Limb (tissue), 2 donors: ENCODE measurements around the gene ANXA7.

Source experiments
- DNase-seq, 2 donors: peaks; one replicate each; pipeline ENCODE4 v3.0.0-alpha.2; 2016; ENCODE audit errors: extremely low spot score in 2 of 2

Gene ANXA7

DNA sequence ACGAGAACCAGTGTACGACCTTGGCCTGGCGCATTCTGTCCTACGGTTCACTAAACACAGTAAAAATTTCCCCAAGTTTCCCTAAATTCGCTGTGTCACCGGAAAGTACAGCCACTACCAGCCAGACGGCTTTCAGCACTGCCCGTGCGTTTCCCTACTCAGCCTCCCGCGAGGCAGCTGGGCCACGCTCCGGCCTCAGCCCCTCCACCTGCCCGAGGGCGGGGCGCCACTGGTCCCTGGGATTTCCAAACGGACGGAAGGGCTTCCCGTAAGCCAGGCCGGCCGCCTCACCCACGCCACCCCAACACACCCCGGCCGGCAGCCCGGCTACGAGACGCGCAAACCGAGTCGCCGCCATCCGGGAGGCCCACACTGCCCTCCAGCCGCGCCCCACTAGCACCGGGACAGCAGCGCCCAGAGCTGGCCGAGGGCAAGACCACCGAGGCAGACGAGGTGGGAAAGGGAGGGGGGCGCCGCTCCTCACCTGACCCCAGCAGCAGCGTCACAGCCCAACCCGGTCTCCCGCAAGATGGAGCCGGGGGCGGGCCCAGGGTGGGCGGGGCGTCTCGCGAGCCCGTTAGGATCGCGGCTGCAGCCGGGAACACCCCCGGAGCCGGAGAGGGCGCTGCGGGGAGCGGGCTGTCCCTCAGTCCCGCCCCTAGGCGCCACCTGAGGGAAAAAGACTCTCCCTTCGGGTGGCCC is at the start of gene ANXA7:
TSS of gene ANXA7 (minus strand) at position 531 of the 702 bp plus-strand sequence. CDS start 13,202 bp downstream, outside the sequence.
- DNase-seq: peak; percentile 89 to 97

DNA sequence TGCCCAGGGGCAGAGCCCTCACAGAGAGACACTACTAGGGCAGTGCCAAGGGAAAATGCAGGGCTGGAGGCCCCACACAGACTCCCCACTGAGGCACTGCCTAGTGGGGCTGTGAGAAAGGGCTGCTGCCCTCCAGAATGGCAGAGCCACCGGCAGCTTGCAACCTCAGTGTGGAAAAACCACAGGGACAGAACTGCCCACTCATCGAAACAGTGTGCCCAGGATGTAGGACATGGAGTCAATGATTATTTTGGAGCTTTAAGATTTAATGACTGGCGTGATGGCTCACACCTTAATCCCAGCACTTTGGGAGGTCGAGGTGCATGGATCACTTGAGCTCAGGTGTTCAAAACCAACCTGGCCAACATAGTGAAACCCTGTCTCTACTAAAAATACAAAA is 47.0 kb upstream of the ANXA7 start:
- DNase-seq: no peak

- no peak for DNase-seq
Observed at GRCh38 chr10:73459683-73460314, 45.9 kb upstream of the ANXA7 start.

DNA sequence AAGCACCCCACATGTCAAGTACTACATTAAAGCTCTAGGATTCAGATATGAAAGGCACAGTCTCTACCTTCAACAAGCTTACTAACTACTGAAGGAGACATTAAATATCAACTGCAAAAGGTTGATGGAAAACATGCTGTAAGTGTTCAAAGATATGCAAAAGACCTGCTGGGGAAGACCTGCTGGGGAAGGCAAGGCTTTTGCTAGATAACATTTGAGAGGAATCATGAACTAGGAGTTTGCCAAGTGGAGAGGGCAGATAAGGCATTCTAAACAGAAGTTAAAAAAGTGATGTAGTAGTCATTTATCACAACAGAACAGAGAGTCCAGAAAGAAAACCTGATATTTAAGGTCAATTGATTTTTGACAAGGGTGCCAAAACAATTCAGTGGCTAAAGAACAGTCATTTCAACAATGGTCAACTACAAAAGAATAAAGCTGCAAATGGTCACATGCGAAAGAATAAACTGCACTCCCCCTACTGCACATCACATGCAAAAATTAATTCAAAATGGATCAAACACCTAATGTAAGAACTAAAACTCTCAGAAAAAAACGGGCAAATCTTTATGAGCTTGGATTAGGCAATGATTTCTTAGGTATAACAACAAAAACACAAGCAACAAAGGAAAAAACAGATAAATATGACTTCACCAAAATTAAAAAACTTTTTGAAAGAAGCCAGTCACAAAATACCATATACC is 42.5 kb upstream of the ANXA7 start:
- DNase-seq: no peak

DNA sequence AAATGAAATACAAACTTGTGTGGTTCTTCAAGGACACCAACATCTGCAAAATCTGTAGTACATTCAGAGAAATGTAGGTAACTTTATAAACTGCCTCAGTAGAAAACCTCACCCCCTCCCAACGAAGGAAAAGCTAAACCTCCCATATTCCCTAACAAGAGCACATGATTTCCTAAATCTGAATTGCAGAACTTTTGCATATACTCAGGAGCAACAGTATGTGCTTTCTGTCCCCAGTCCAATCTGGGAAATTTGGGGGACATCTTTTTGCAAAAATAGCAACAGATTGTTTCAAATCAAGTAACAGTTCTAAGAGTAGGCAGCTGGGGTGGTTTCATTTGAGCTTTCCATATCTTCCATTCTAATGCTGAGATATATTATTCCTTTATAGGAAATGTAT is 35.3 kb upstream of the ANXA7 start:
- no peak for DNase-seq

DNA sequence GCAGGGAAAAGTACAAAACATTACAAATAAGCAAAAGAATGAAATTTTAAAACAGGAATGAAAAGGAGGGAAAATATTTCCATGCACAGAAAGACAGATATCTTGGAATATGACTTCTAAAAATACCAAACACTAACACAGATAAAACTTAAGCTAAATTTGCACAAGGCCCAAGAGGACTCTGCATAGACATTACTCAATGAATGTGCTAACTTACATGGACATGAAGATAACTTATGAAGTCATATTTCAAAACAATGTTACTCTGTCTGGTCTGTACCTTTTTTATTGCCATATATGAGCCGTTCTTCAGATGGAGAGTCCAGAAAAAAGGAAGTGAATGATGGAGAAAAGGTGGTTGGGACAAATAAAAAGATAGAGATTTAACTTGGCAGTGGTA is 34.5 kb upstream of the ANXA7 start:
- DNase-seq: no peak

- no peak for DNase-seq
Observed at GRCh38 chr10:73446926-73447325, 33.1 kb upstream of the ANXA7 start.

- DNase-seq: no peak
Observed at GRCh38 chr10:73444457-73444856, 30.6 kb upstream of the ANXA7 start.

DNA sequence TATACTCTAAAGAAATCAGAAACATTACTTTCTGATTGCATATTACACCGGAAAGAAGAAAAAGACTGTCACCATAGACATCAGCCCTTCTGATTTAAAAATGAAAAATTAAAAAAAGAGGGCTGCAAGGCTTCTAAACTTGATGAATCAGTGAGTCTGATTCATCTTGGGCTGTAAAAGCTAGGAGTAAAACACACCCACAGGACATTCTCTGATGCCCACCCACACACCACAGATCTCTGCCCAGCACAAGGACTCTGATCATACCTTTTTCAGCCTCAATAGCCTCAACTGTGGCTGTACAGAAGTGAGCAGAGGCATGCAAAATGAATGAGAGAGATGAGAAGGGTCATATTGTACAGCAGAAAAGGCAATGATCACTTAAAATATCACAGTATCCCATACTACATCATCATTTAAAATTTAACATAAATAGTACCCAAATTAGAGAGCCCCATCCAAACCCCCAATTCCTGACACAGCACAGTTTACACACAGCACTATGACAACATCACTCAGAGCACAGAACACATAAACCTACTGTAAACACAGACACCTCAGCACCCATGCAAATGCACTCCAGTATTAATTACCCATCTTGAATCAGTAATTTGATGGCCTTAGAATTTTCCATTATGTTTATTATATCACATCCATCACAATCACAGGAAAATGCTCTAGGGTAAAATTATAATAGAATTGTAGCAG is 25.9 kb upstream of the ANXA7 start:
- DNase-seq: no peak

DNA sequence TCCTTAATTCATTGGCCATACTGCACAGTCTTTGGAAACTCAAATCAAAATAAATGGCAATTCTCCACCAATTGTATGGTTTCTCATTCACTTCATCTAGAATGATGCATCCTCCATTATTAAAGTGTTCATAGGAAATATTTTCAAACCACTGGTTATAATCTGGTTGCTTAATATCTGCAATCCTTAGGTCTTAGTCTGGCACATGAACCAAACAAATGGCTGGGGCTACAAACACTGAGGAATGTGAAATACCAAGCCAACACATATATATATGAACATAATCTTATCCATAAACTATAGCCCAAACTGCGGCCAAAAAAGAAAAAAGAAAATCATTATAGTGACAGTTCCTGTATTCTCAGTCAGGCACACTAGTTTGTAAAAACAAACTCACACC is 25.2 kb upstream of the ANXA7 start:
- DNase-seq: no peak

DNA sequence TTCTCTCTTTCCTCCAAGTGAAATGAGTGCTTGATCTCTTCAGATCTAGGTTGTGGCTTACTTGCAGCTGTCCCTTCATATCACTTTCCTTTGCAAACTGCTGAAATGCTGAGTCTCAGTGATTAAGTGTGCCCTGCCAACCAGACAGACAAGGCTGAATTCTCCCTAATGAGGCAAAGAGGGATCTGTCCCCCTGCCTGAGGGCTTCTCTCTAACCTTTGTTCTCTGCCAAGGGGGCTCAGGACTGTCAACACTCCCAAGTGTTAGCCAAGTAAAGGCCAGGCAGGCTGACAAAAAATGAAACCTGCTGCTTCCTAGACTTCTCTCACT is 19.6 kb upstream of the ANXA7 start, which contains the start of gene MSS51:
TSS of gene MSS51 (minus strand) at position 24 of the 330 bp plus-strand sequence. CDS start 5,277 bp downstream, outside the sequence.
- DNase-seq: peak in 1 of 2 donors; percentile 40

DNA sequence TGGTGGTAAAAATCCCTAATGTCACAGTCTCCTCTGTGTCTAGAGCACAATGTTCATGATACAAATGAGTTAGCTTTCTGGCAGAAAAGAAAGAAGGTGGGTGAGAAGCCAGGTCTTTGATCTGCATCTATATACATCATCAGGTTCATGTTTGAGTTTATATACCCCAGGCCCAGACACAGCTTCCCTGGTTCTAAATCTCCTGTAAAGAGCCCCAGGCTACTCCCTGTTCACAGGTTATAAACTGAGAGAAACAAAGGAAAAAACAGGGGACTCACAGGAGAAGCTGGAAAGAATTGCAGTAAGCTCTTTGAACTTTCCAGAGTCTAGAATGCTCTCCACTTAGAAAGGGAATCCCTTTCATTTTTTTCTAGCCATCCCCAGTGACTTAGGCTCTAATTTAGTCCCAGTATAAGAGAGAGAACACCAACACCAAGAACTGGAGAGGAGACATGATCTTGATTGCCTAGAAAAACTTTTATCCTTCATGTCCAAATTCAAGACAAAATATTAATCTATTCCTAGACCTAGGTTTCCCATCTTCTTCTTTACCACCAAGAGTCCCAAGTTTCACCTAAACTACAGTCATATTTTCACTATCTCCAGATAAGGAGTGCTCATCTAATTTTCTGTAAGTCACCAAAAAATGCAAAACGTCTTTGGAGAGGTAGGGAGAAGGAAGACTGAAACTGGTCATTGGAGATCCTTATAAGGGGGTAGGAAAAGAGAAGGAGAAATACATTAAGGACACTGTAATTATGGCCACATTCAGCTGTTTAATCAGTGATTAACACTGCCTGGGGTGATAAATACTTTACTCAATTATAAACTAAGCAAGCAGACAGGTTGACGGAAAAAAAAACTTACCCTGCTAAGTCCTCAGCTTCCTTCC is 19.0 kb upstream of the ANXA7 start:
- DNase-seq: no peak

- no peak for DNase-seq
Observed at GRCh38 chr10:73426318-73426717, 12.5 kb upstream of the ANXA7 start.

DNA sequence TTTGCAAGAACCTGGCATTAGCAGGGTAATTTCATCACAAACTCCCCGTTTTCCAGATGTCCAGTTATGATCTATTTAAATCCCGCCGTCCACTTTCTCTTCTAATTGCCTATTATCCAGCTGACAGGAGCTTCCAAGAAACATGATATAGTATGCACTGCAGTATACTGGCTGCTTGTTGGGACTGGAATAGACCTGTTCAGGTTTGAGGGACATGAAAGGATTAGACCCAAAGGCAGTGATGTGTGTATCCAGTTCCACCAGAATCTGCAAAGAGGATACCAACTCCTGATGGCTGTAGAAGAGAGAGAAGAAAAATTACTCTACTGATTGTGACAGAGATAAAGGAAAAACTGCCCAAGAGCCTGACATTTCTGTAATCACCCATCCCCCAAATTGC is 10.6 kb upstream of the ANXA7 start:
- DNase-seq: no peak

- no peak for DNase-seq
Observed at GRCh38 chr10:73423309-73423708, 9.5 kb upstream of the ANXA7 start.

- no peak for DNase-seq
Observed at GRCh38 chr10:73416571-73416970, 2.7 kb upstream of the ANXA7 start.

- no peak for DNase-seq
Observed at GRCh38 chr10:73414230-73414945, 530 bp upstream of the ANXA7 start.

DNA sequence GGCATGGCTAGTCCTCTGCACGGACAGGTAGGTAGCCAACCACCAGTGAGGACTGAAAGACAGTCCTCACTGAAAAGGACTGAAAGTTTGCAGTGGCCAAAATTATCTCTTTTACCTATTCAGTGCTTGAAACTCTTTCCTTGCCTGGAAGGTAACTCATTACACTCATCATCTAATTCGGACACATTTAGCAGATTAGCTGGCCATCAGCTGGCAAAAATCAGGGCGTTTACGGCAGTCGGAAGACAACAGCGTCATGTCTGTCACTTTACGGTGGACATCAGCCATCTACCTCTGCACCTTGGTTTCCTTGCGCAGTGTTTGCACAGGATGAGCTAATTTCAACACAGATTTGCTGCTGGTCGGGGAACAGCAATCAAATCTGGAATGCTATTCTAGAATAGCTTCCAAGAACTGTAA is 740 bp downstream of the ANXA7 start:
- no peak for DNase-seq

DNA sequence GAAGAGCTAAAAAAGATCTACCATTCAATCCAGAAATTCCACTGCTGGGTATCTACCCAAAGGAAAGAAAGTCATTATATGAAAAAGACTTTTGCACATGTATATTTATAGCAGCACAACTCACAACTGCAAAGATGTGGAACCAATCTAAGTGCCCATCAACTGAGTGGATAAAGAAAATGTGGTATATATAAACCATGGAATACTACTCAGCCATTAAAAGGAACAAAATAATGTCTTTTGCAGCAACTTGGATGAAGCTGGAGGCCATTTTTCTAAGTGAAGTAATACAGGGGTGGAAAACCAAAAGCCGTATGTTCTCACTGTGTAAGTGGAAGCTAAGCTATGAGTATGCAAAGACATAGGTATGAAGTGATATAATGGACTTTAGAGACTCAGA is 3.0 kb downstream of the ANXA7 start:
- no peak for DNase-seq

- no peak for DNase-seq
Observed at GRCh38 chr10:73408978-73409521, 4.8 kb downstream of the ANXA7 start.
